ENCODE results near the gene SH3RF1.
"Not testable (repeated sequence)": the region's sequence is repeated elsewhere in the genome, so short reads cannot be mapped to it uniquely, and the experiment has no call there.

SH3RF1 gene

DNA sequence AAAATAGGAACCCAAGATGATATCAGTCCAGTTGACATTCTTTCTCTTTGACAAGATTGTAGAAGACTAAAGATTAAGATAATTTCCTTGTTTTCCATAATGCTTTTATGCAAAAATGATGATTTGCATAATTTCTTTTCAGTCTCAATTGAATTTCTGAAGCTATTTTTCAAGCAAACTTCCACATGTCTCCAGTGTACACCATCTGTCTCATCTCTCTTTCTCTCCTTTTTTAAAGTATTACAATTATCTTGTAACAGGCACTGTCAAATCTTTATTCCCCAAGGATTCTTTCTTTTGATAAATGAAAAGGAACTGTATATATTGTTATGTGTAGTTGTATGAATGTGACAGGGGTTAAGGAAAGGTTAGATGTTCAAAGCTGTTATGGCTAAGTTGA is 7.9 kb upstream of the SH3RF1 start:
- no peak overlapping the region for H3K27ac ChIP-seq
- H3K4me3 ChIP-seq: no peak overlapping the region

DNA sequence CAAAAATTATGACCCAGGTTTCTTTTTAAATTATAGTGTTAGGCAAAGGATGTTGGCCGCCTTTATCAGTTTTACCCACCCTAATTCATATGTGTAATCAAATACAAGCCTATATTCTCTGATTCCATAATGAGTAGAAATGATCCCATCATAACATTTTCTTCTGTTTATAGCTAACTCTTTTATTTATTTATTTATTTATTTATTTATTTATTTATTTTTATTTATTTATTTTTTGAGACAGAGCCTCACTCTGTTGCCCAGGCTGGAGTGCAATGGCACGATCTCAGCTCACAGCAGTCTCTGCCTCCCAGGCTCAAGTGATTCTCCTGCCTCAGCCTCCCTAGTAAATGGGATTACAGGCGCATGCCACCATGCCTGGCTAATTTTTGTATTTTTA is 7.1 kb upstream of the SH3RF1 start:
- not testable (repeated sequence) for H3K4me3 ChIP-seq

DNA sequence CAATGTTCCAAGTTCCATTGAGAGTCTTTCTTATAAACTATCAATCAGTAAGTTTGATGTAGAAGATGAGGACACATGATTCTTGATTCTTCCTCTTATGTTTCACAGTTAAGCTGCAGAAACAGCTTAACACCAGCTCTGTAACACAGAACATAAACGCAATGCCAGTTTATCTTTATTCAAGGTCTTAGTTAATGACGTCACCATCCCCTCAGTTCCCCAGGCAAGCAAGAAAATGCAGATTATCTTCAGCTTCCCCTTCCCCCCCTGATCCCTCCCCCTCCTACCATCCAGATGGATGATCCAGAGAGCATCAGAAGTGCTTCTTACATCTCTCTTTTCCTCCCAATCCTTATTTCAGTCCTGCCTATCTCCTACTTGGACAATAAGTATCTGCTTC is 4.4 kb upstream of the SH3RF1 start:
- Histone ChIP-seq H3K4me3 (no peak overlapping the region), H3K27ac (no peak overlapping the region)

More for the DNA sequence above, 7.1 kb upstream of the SH3RF1 start:
- not testable (repeated sequence) for H3K27ac ChIP-seq

DNA sequence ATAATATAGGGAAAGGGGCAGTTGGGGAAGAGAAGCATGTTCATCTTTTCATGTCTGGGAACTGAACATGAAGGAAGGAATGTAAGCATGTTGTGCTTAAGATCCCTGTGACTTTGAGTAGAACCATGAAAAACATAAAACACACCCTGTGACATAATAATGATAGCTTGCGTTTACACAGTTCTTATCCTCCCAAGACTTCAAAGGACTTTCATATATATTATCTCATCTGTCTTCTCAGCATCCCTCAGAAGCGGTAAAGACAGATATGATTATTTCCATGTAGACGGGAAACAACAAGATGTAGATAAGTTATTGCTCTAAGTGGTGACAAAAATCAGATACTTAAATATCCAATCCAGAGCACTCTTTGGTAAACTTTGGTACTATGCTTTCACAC is 3.3 kb upstream of the SH3RF1 start:
- Histone ChIP-seq H3K4me3 (no peak overlapping the region), H3K27ac (no peak overlapping the region)

DNA sequence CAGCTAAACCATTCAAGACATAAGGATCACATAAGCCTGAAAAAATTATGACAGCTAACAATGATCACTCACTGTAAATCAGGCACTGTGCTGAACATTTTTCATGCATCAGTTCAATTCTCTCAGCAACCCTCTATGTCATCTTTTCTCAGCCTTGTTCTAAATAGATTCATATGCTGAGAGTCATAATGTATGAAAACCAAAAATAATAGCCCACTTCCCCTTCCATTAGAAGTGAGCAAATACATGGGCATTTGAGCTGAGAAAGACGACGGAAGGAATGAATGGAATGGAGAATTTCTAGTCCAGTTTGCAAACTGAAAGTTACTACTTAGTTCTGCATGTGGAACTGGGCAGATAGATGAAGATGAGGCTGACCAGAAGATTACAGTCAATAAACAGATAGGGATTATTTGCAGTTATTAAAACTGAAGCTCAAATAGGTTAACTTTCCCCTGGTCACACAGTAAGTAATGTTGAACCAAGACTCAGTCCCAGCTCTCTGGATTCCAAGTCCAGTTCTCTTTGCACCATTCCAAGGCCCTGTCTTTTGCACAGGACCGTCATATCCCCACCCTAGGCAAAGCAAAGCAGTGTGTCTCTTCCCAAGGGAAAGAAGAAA is 1.6 kb upstream of the SH3RF1 start:
- H3K4me3 ChIP-seq: no peak overlapping the region
- no peak overlapping the region for H3K27ac ChIP-seq

DNA sequence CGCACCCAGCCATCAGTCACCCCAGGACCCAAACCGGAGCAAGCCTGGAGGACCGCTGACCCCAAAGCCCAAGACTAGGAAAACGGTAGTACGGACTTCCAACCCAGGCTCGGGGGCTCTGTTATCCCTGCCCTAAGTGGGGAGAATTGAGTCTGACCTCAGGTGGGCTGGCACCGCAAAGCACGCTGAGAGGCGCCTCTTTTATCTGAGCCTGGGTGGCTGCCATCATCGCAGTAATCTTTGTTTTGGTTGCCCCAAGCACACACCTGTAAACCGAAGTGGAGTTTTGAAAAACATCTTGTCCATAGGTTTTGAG is 894 bp upstream of the SH3RF1 start:
- H3K4me3 ChIP-seq: peak overlapping the region; percentile 48 to 87 (median 80)
- H3K27ac ChIP-seq: peak overlapping the region in 18 of 21 experiments; percentile 13 to 95 (median 88)

DNA sequence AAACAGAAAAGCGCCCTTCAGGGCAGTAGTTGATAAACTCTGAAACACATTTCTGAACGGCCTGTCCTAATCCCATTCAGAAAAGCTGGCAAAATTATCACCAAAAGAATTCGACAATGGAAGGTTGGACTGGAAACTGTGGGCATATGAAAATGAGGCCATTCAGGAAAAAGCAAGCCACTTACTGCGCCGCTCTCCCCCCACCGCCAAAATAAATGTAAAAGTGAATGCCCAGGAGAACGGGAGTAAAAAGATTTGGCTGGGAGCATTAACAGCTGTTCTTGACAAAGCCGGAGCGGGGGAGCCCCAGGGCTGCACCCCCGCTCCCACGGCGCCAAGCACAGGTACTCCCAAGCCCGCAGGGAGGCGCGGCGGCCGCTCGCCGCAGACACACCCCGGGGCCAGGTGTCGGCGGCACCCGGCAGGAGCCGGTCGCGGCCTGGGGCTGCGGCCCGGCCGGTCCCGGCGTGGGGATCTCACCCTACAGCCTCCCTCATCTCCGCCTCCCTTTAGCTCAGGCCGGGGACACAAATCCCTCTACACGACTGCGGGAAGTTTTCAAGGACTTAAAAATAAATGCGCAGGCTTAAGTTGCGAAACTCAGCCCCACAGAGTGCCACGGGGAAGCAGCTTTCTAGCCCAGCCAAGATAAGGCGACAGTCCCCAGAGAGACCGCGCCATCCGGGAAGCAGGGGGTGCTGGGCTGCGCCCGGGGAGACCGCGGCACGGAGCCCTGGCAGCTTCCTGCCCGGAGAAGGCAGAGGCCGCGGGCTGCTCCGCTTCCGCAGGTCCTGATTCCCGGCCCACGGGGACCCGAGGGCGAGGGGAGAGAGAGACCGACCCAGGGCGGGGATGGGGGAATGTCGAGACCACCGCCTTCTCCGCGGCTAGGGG is 593 bp downstream of the SH3RF1 start:
- peak overlapping the region; percentile 72 to 95 (median 87) for H3K27ac ChIP-seq

DNA sequence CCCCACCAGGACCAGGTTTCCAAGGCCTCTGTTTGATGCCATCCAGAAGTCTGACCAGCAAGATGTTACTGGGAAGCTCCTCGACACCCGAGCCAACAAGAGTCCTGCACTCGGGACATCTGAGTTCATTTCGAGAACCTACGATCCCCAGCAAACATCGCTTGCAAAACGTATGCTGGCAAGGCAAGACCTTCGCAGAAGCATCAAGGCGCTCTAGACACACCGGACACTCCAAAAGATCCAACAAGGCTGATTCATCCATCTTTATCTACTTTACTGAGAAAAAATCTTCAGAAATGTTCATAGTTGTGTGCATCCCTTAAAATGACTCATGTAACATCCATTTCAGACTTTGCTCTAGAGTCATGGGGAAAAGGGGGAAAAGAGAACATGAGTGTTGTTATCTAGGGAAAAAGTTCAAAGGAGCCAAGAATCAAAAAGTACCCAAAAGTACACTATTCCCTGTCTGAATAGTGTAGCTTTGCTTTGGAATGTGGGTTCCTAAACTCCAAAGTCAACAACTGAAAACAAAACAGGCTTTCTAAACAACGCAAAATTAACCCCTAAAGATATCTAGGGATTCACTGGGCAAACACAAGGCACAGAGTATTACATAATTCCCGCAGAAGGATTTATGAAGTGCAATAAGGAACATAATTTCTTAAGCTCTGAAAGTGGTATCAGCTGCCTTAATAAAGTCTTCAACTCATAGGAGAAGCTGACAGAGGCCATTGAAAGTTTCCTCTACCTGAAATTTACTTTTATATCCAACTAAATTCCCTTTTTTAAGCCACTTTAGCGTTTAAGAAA is 1.6 kb downstream of the SH3RF1 start:
- Histone ChIP-seq H3K27ac (peak overlapping the region in 18 of 21 experiments; percentile 34 to 95 (median 88)), H3K4me3 (peak overlapping the region; percentile 48 to 87 (median 80))

More for the DNA sequence above, 593 bp downstream of the SH3RF1 start:
- H3K4me3 ChIP-seq: peak overlapping the region; percentile 48 to 87 (median 80)

DNA sequence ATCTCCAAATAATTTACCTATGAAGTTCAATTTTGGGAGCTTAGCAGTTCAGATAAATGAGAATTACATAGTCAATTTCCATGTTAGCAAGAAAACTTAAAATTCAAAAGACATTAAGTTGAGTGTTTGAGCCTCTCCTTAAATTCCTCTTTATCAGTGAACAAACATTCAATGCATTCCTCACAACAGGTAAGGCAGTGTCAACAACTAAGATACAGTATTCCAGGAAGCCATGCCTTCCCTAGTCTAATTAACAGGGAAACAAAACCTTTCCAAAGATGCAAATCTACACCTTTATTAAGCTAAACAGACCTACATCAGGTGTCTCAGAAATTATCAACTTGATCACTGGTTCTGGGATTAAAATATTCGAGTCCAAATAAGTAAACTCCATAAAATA is 3.7 kb downstream of the SH3RF1 start:
- Histone ChIP-seq H3K4me3 (no peak overlapping the region), H3K27ac (no peak overlapping the region)

DNA sequence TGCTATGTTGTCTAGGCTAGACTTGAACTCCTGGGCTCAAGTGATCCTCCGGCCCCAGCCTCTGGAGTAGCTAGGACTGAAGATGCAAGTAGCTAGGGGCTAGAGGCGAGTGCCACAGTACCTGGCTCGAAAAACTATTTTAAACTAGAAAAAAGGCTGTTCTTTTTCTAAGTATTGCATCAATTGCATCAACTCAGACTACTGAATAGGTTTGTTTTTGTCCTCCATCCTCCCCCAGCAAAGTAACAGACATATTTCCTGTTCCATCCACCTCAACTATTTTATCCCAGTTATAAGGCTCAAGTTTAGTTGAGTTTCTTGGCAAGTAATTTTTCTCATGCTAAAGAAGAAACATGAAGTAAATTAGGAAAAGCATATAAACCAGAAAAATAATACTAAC is 4.1 kb downstream of the SH3RF1 start:
- Histone ChIP-seq H3K4me3 (no peak overlapping the region), H3K27ac (no peak overlapping the region)

DNA sequence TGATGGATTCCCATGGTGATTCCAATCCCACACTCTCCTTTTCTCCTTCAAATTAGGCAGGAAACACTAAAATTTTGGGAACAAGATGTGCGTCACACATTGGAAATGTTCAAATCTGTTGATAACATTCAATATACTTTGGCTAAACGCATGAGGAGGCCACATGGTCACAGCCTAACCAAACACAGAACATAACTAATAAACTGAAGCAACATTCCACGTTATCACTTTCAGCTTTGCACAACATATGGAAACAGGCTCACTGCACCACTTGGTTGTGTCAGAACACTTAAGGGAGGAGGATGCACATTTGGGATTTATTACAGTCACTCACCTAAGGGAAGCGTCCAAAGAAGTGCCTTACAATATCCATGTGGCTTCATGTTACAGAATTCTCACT is 4.7 kb downstream of the SH3RF1 start:
- Histone ChIP-seq H3K4me3 (no peak overlapping the region), H3K27ac (no peak overlapping the region)

DNA sequence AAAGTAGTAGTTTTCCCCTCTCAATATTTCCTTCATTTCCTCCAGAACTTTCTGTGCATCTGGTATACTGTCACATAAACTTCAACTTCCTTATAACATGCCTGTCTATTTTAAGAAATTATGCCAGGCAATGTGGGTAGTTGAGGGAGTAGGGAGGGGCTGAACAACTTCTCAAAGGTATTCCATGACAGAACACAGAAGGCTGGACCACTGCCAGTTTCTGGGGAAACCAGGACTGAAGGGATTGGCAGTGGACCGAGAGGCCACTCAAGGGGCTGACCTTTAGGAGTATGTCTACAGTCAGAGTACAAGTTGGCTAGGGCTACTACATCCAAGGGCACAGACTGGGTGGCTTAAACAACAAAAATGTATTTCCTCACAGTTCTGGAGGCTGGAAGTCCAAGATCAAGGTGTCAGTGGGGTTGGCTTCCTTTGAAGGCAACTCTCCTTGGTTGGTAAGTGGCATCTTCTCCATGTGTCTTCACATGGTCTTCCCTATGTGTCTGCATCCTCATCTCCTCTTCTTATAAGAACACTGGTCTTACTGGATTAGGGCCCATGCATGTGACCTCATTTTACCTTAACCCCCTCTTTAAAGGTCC is 6.9 kb downstream of the SH3RF1 start:
- Histone ChIP-seq H3K4me3 (no peak overlapping the region), H3K27ac (no peak overlapping the region)

DNA sequence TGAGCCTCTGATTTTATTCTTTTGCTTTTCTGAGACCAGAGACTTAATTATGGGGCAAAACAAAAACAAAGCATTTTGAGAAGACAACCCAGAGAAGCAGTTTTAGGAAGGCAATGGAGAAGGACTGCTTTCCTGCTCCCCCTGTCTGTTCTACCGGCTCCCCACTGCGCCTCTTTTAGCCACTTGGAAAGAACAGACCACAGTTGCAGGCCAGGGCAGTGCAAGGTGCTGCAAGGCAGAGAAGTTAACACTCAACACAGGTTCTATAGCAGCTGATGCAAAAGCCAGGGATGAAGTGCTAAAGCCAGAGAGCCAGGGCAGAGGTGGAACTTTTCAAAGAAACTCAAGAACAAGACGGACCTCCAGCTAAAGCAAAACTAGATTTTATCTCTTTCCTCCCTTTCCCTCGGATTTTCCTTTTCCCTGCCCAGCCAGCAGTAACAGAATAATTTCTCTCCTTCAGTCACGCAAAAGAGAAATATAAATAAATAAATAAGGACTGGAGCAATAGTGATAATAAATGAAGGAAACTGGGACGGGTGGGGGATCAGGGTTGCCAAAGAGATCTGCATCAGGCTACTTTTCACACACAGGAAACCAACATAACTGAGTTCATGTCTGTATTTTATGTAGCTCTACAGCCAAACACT is 10.4 kb downstream of the SH3RF1 start:
- Histone ChIP-seq H3K27ac (no peak overlapping the region), H3K4me3 (no peak overlapping the region)

DNA sequence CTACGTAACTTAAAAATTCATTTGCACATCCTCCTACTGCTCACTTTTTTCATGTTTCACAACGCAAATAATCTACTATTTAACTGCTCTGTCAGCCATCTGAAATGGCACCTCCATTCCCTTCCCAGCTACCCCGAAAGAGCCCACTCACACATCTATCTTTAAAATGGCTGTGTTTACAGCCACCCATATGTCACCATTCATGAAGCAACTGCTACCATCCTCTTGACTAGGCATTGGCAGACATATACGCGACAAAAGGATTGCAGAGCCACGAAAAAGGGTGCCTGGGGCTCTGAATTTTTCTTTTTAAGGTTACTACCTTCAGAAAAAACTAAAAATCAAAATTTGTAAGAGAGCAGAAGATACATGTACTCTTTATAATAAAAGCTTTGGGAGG is 11.5 kb downstream of the SH3RF1 start:
- H3K4me3 ChIP-seq: no peak overlapping the region
- no peak overlapping the region for H3K27ac ChIP-seq

DNA sequence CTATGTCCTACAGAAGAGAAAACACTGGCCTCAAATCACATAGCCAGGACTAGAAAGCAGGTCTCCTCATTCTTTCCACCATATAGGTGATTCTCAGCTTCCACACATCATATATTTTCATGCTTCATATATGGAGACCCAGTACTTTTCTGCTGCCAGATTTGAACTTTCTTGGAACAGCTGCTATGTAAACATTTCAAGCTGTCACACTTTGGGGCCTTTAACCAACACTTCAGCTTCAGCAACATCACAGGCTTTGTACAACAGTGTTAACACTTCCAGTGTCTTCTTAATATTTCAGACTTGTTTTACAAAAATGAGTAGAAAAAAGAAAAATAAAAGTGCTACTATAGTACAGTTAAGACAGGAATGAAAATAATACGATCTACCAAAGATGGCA is 12.6 kb downstream of the SH3RF1 start:
- Histone ChIP-seq H3K27ac (no peak overlapping the region), H3K4me3 (no peak overlapping the region)

DNA sequence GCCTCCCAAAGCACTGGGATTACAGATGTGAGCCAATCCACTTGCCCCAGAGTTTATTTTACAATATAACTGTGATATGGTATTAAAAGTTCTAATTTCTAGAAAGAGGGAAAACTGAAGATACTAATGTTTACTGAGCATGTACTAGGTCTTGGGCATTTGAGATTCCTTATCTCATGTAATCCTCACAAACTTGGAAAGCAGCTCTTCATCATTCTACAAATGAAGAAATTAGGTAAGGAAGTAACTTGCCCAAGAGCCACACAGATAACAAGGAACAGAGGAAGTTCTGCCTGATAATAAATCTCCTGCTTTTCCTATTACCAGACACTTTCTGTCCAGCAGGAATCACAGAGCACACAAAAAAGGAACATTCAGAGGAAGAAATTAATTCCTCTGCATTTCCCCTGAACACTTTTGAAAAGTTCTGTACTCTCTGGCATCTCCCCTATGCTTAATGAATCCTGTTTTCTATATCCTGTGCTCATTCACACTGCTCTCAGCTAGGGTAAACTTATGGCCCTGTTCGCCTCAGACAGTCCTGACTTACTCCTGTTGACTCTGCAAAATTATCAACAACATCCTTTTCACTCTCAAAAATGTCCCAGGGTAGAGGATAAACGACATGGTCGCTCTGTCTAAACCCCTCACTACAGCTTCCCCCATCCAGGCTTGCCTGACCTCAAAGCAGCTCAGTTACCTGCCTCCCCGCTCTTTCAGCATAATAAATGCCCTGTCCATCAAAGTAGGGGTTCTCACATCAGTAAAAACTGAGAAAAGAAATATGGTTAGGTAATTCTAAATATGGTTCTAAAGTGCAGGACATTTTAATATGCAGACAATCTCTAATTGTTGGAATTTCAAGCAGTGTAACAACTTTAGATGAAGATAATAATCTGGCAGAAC is 13.6 kb downstream of the SH3RF1 start:
- H3K27ac ChIP-seq: peak overlapping the region in 1 of 21 experiments; percentile 30
- H3K4me3 ChIP-seq: no peak overlapping the region

DNA sequence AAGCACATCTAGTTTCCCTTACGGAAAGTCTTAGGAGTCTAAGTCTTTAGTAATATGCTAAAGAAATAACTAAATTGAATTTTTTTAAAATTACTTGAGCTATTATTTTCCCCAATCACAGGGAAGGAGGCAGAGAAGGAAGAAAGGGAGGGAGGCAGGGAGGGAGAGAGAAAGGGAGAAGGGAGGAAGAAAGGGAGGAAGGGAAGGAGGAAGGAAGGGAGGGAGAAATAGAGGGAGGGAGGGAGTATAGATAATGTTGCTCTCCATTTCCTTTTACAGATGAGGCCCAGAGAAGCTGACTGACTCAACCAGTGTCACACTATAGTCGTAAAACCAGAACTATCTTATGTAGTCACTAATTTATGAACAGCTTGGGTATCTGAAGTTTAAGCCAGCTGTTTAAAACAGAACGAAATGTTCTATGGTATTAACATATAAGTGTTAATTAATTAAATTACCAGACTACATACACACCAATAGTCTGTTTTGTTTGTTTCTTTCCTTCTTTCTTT is 14.6 kb downstream of the SH3RF1 start:
- Histone ChIP-seq H3K4me3 (no peak overlapping the region), H3K27ac (no peak overlapping the region)

DNA sequence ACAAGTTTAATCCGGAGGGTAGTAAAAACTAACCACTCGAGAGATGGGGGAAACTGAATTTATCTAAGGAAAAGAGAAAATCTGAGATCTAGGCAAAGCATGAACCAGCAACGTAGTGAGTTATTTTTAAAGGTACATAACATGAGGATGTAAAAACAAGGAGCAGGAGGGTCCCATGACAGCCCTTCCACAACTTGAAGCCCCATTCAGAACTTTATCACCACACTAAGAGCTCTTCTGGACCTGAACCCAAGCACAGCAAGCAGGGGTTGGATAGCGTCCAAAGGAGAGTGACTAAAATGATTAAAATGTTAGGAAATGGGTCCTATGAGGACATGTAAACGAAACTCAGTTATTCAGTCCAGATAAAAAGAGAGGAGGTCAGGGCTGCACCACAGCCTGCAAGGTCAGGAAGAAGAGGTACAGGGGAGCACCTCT is 16.2 kb downstream of the SH3RF1 start:
- Histone ChIP-seq H3K27ac (no peak overlapping the region), H3K4me3 (no peak overlapping the region)
